ENCODE data around the gene UBE2L3.

Gene UBE2L3

GRCh38 chr22:21646608-21647590, 79.4 kb downstream of the UBE2L3 start:
- peak; percentile 89 for DNase-seq

- no peak for DNase-seq
Measured at GRCh38 chr22:21650280-21650679, 82.8 kb downstream of the UBE2L3 start.

GRCh38 chr22:21650823-21651520, 83.5 kb downstream of the UBE2L3 start:
- peak; percentile 71 for DNase-seq

- DNase-seq: no peak
Measured at GRCh38 chr22:21651521-21652009, 84.1 kb downstream of the UBE2L3 start.

- DNase-seq: peak; percentile 94
Measured at GRCh38 chr22:21652010-21652546, 84.6 kb downstream of the UBE2L3 start.

GRCh38 chr22:21652547-21653545, 85.3 kb downstream of the UBE2L3 start:
- peak; percentile 20 for DNase-seq

- DNase-seq: no peak
Measured at GRCh38 chr22:21657020-21657359, 89.5 kb downstream of the UBE2L3 start.

GRCh38 chr22:21657360-21658032, 90.0 kb downstream of the UBE2L3 start:
- DNase-seq: peak; percentile 95

- peak; percentile 20 for DNase-seq
Measured at GRCh38 chr22:21659864-21660525, 92.5 kb downstream of the UBE2L3 start.

GRCh38 chr22:21660904-21661303, 93.4 kb downstream of the UBE2L3 start:
- DNase-seq: no peak

- DNase-seq: no peak
Measured at GRCh38 chr22:21661991-21662390, 94.5 kb downstream of the UBE2L3 start.

- DNase-seq: no peak
Measured at GRCh38 chr22:21663738-21664137, 96.2 kb downstream of the UBE2L3 start.

- DNase-seq: no peak
Measured at GRCh38 chr22:21665047-21665851, 97.7 kb downstream of the UBE2L3 start.

GRCh38 chr22:21666786-21667185, 99.3 kb downstream of the UBE2L3 start:
- no peak for DNase-seq

GRCh38 chr22:21669026-21669425, 101.5 kb downstream of the UBE2L3 start:
- DNase-seq: no peak

- DNase-seq: peak; percentile 17
Measured at GRCh38 chr22:21672107-21672629, 104.7 kb downstream of the UBE2L3 start.

Measured in NCI-H82 (cell line).